ENCODE data around the gene FXYD7.

The FXYD7 gene

GRCh38 chr19:35110974-35111373, 32.1 kb upstream of the FXYD7 start:
- no peak for DNase-seq (ENCODE audit: low spot score)

DNA sequence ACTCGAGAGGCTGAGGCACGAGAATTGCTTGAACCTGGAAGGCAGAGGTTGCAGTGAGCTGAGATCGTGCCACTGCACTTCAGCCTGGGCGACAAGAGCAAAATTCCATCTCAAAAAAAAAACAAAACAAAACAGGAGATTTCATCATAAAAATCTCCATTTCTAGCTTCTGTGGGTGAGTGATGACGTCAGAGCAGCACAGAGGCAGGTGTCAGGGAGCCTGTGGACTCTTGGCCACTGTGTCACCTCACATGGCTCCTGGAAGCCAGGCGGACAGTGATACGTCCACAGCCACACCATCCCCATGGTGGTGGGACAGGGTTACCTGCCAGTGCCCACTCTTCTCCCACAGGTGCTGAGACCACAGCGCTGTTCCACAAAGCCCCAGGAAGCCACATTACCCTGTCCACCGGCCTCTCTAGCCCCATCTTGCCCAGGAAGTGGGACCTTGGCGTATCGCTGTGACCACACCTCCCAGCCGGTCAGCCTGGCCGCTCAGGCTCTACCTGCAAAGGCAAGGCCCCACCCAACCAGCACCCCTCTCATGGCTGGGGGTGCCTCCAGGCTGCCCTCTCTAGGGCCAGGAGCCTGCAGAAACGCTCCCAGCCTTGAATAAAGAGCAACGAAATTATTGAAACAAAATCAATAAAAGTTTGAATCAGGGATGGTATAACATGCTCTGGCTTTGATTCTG, 29.9 kb upstream of the FXYD7 start:
- no peak for DNase-seq (ENCODE audit: low spot score)

- DNase-seq (ENCODE audit: low spot score), result peak; percentile 92
Observed at GRCh38 chr19:35114353-35115176, 28.5 kb upstream of the FXYD7 start.

- DNase-seq (ENCODE audit: low spot score), result no peak
Observed at GRCh38 chr19:35115177-35115951, 27.7 kb upstream of the FXYD7 start, which contains the start of gene FXYD3. TSS of gene FXYD3 (plus strand) at chr19:35115823. CDS start at chr19:35119377, 3,554 bp downstream.

GRCh38 chr19:35116072-35116801, 26.8 kb upstream of the FXYD7 start:
- no peak for DNase-seq (ENCODE audit: low spot score)

GRCh38 chr19:35117116-35117515, 25.9 kb upstream of the FXYD7 start:
- DNase-seq (ENCODE audit: low spot score), result no peak

DNA sequence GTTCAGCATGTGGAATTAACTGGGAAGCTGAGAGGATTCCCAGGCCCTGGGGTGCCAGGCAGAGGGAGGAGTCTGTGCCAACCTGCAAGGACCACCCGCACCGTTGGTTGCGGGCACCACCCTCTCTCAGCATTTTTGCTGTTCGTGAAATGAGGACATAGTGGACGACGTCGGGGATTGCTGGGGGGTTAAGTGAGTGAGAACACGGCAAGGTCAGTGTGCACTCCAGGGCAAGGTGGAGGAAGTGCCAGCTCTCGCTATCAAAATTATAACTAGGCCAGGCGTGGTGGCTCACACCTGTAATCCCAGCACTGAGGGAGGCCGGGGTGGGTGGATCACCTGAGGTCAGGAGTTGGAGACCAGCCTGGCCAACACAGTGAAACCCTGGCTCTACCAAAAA, 25.3 kb upstream of the FXYD7 start:
- no peak for DNase-seq (ENCODE audit: low spot score)

DNA sequence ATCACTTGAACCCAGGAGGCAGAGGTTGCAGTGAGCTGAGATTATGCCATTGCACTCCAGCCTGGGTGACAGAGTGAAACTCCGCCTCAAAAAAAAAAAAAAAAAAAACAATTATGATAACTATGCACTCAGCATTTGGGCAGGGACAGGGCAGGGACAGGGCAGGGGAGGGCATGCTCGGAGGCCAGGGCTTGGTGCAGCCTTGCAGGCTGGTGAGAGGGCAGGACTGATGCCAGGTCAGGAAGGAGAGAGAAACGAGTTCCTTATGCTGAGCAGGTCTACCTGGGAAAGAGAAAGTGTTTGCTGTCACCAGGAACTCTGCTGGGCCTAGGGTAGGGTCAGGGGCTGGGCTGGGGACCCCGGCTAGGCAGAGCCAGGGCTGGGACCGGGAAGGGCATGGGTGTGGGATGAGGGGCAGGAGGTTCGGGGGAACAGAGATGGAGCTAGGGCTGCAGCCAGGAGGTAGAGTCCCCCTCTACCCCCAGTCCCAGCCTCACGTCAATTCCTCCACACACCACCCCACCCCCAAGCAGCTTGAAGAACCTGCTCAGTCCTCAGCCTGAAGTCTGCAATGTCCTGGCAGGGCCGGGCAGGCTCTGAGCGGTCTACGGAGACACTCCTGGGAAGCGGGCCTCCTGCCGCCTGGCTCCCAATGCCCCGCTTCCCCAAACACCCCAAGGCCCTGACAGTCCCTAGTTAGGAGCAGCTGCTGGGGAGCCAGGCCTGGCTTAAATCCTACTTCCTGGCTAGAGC, 24.6 kb upstream of the FXYD7 start:
- no peak for DNase-seq (ENCODE audit: low spot score)

- DNase-seq (ENCODE audit: low spot score), result no peak
Observed at GRCh38 chr19:35119091-35119490, 24.0 kb upstream of the FXYD7 start.

DNA sequence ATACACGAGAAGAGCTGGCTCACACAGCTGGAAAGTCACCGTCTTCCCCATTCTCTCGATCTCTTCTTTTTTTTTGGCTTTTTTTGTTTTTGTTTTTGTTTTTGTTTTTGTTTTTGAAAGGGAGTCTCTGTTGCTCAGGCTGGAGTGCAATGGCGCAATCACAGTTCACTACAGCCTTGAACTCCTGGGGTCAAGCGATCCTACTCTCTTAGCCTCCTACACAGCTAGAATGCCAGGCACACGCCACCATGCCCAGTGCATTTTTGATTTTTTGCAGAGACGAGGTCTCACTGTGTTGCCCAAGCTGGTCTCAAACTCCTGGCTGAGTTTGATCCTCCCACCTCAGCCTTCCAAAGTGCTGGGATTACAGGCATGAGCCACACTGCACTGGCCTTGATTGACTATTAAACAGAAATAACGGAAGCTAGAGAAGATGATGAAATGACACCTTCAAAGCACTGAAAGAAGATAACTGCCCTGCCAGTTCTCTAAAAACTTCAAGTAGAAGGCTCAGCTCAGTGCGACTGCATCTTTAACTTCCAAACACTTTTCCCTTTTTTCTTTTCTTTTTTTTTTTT, 23.4 kb upstream of the FXYD7 start:
- DNase-seq (ENCODE audit: low spot score), result no peak

- no peak for DNase-seq (ENCODE audit: low spot score)
Observed at GRCh38 chr19:35120492-35120891, 22.6 kb upstream of the FXYD7 start.

GRCh38 chr19:35120898-35121297, 22.2 kb upstream of the FXYD7 start:
- no peak for DNase-seq (ENCODE audit: low spot score)

DNA sequence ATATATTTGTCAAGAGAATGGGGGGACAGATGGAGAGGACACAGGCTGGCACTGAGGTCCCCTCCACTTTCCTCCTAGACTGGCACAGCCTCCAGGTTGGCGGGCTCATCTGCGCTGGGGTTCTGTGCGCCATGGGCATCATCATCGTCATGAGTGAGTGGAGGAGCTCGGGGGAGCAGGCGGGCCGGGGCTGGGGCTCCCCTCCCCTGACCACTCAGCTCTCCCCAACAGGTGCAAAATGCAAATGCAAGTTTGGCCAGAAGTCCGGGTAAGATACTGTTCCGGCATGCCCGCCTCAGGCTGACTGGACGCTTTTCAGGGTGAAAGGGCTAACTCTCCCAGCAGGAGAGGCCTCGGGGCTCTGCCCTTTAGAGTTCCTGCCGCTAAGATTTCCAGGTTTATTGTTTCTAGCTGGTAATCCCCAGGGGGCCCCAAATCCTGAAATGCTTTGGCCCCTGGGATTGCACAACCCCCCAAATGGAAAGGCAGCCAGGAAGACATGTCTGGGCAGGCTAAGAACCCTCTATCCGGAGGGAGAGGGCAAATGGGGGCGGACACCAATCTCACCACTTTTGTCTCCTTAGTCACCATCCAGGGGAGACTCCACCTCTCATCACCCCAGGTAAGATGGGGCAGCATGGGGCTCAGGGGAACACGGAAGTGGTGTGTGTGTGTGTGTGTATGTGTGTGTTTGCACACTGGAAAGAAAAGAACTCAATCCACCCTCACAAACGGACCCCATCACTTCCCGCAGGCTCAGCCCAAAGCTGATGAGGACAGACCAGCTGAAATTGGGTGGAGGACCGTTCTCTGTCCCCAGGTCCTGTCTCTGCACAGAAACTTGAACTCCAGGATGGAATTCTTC, 20.1 kb upstream of the FXYD7 start:
- no peak for DNase-seq (ENCODE audit: low spot score)

DNA sequence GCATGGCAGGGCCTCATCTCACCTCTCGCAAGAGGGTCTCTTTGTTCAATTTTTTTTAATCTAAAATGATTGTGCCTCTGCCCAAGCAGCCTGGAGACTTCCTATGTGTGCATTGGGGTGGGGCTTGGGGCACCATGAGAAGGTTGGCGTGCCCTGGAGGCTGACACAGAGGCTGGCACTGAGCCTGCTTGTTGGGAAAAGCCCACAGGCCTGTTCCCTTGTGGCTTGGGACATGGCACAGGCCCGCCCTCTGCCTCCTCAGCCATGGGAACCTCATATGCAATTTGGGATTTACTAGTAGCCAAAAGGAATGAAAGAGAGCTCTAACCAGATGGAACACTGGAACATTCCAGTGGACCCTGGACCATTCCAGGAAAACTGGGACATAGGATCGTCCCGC, 19.5 kb upstream of the FXYD7 start:
- no peak for DNase-seq (ENCODE audit: low spot score)

- no peak for DNase-seq (ENCODE audit: low spot score)
Observed at GRCh38 chr19:35124098-35125060, 18.7 kb upstream of the FXYD7 start.

- no peak for DNase-seq (ENCODE audit: low spot score)
Observed at GRCh38 chr19:35125270-35125717, 17.8 kb upstream of the FXYD7 start.

GRCh38 chr19:35125749-35126623, 17.1 kb upstream of the FXYD7 start:
- no peak for DNase-seq (ENCODE audit: low spot score)

- no peak for DNase-seq (ENCODE audit: low spot score)
Observed at GRCh38 chr19:35126624-35126959, 16.5 kb upstream of the FXYD7 start.
